GM12878 (cell line): ENCODE measurements around the gene AGRN. TPM values are rescaled to one million over a fixed set of nuclear protein-coding genes. Genes with fewer than 3 reads are reported as not detected.
A peak's percentile ranks its signal among the peaks of the same experiment; 100 is the strongest.

Source experiments
- BACH1 ChIP-seq: fragments of 450-650 bp; IDR thresholded peaks from 2 replicates; pipeline ENCODE4 v1.6.1; 2017; ENCODE audit warnings: mild to moderate bottlenecking, borderline replicate concordance
- BCLAF1 ChIP-seq: fragments of 450-650 bp; IDR thresholded peaks from 2 replicates; pipeline ENCODE4 v1.6.1; 2017; ENCODE audit warnings: antibody characterized with exemption, mild to moderate bottlenecking, moderate library complexity
- CBFB ChIP-seq: IDR thresholded peaks from 2 replicates; pipeline ENCODE4 v1.6.1; 2016; ENCODE audit warnings: antibody characterized with exemption, low read depth
- CREM ChIP-seq: IDR thresholded peaks from 2 replicates; pipeline ENCODE4 v1.6.1; 2014; ENCODE audit warnings: antibody characterized with exemption, low read depth
- EGR1 ChIP-seq, 2 experiments: IDR thresholded peaks; 1 replicate in 1 of 2; 2 replicates in 1 of 2; pipeline ENCODE4 v1.6.1; 2011 to 2012; ENCODE audit warnings: low read depth in 2 of 2, low read length in 2 of 2, borderline replicate concordance in 1 of 2, mild to moderate bottlenecking in 1 of 2, moderate library complexity in 1 of 2
- ELK1 ChIP-seq: IDR thresholded peaks from 2 replicates; pipeline ENCODE4 v1.6.1; 2012; ENCODE audit warnings: low read depth, low read length, improper control_type of control experiment
- EP300 ChIP-seq, 2 experiments: fragments of 150-350 bp in 1 of 2; IDR thresholded peaks; 2 replicates each; pipeline ENCODE4 v1.6.1; 2011 to 2012; ENCODE audit warnings: low read depth in 2 of 2, low read length in 2 of 2, borderline replicate concordance in 1 of 2, improper control_type of control experiment in 1 of 2, inconsistent platforms in 1 of 2; ENCODE audit not compliant: control insufficient read depth in 1 of 2
- PAX5 ChIP-seq: IDR thresholded peaks from 2 replicates; pipeline ENCODE4 v1.6.1; 2011; ENCODE audit warnings: low read depth, low read length, borderline replicate concordance
- POU2F2 ChIP-seq: IDR thresholded peaks from 3 replicates; pipeline ENCODE4 v1.6.1; 2011; ENCODE audit warnings: low read depth, mild to moderate bottlenecking, low read length, borderline replicate concordance
- RCOR1 ChIP-seq: conservative IDR thresholded peaks from 2 replicates; pipeline ENCODE4 v1.6.1; 2012; ENCODE audit warnings: low read depth, low read length, improper control_type of control experiment
- SMAD5 ChIP-seq: IDR thresholded peaks from 2 replicates; pipeline ENCODE4 v1.6.1; 2016; ENCODE audit warnings: antibody characterized with exemption, low read depth
- SRF ChIP-seq, 2 experiments: IDR thresholded peaks; 2 replicates each; pipeline ENCODE4 v1.6.1; 2011; ENCODE audit warnings: low read depth in 2 of 2, low read length in 2 of 2, mild to moderate bottlenecking in 1 of 2, moderate library complexity in 1 of 2
- TBL1XR1 ChIP-seq: IDR thresholded peaks from 2 replicates; pipeline ENCODE4 v1.6.1; 2012; ENCODE audit warnings: low read depth, low read length, improper control_type of control experiment
- YY1 ChIP-seq: IDR thresholded peaks from 2 replicates; pipeline ENCODE4 v1.6.1; 2011; ENCODE audit warnings: low read depth, mild to moderate bottlenecking, low read length
- ZBTB40 ChIP-seq: fragments of 450-650 bp; IDR thresholded peaks from 2 replicates; pipeline ENCODE4 v1.6.1; 2016; ENCODE audit warnings: mild to moderate bottlenecking, moderate library complexity, borderline replicate concordance
- polyA plus RNA-seq, 11 experiments: library from polyadenylated mRNA; depleted of rRNA in 4 of 11; unstranded in 6 of 11; stranded (reverse) in 5 of 11; fragments of >200 nt; fragmentation: Nextera tagmentation in 4 of 11; fragmentation: Illumina TruSeq in 1 of 11; extraction: Ambion mirVana in 4 of 11; extraction: Trizol in 1 of 11; gene quantifications; 1 replicate in 1 of 11; 2 replicates in 10 of 11; pipeline versions ENCODE4 v1.2.1 to v1.2.3, GENCODE V29; 2011 to 2016; ENCODE audit warnings: inconsistent platforms in 2 of 11, missing spikeins in 2 of 11, low read depth in 1 of 11
- total RNA-seq, 4 experiments: library from RNA; depleted of rRNA in 3 of 4; stranded (reverse); fragments of >200 nt in 3 of 4; fragmentation: Illumina TruSeq in 1 of 4; extraction: Trizol in 1 of 4; gene quantifications; 2 replicates each; pipeline versions ENCODE4 v1.2.1 to v1.2.3, GENCODE V29; 2013 to 2021
- TF ChIP-seq, protein P1 (sequence below): fragments of 450-650 bp; IDR thresholded peaks from 2 replicates; pipeline ENCODE4 v1.6.1; 2017; ENCODE audit warnings: mild to moderate bottlenecking, moderate library complexity

The AGRN gene
- total and polyA plus RNA-seq, 10 of the 15 experiments (the other 5 are each of a cell fraction or from before 2014, with no cell fraction given) = 0.02 to 41.8 (median 4.1) TPM

DNA sequence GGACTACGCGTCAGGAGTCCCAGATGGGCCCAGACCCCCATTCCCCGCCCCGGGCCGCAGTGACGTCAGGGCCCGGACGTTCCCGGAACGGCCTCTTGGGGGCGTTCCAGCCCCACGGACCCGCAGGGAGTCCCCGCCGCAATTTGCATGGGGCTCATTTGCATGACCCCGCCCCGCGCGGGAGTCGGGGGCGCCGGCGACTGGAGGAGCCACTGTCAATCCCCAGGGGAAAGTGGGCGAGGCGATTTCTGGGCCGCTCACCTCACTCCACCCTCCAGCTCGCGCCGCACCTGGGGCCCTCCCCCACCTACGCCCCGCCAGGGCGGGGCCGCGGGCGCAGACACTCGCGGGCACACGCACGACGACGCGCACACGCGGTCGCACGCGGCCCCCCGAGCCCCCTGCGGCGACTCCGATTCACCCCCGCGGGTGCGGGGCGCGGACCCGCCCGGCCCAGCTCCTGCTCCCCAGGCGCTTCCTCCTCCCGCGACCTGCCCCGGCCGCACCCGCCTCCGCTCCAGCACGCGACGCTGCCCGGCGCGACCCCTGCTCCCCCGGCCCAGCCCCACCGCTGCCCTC is 13.2 kb downstream of the AGRN start (continued):
- TF ChIP-seq ZBTB40 (no peak), PAX5 (peak; percentile 64; the same call in 1 of the 2 replicates), EGR1 (IDR thresholded peaks at IDR 0.05; ENCODE audit: borderline replicate concordance in 1 of 2, low read depth in 2 of 2, low read length in 2 of 2) (peak in 1 of 2 experiments; percentile 82; a peak in 2 of 3 replicates), SMAD5 (no peak), BACH1 (peak; percentile 88), SRF (IDR thresholded peaks at IDR 0.05; ENCODE audit: low read depth in 2 of 2, low read length in 2 of 2) (no peak), BCLAF1 (no peak), ELK1 (no peak; the same call in 1 of the 2 replicates), EP300 (IDR thresholded peaks at IDR 0.05; ENCODE audit: borderline replicate concordance in 1 of 2, control insufficient read depth in 1 of 2, low read depth in 2 of 2, low read length in 2 of 2) (0 out of 4 replicates have a peak, but pooled peaks of 1 of the 2 experiments have one; percentile 35), YY1 (peak; percentile 42; the same call in 1 of the 2 replicates), TBL1XR1 (peak; percentile 52; the same call in 1 of the 2 replicates), RCOR1 (no peak), POU2F2 (peak; percentile 100), CBFB (no peak), CREM (peak; percentile 92)
- TF ChIP-seq, protein P1, sequence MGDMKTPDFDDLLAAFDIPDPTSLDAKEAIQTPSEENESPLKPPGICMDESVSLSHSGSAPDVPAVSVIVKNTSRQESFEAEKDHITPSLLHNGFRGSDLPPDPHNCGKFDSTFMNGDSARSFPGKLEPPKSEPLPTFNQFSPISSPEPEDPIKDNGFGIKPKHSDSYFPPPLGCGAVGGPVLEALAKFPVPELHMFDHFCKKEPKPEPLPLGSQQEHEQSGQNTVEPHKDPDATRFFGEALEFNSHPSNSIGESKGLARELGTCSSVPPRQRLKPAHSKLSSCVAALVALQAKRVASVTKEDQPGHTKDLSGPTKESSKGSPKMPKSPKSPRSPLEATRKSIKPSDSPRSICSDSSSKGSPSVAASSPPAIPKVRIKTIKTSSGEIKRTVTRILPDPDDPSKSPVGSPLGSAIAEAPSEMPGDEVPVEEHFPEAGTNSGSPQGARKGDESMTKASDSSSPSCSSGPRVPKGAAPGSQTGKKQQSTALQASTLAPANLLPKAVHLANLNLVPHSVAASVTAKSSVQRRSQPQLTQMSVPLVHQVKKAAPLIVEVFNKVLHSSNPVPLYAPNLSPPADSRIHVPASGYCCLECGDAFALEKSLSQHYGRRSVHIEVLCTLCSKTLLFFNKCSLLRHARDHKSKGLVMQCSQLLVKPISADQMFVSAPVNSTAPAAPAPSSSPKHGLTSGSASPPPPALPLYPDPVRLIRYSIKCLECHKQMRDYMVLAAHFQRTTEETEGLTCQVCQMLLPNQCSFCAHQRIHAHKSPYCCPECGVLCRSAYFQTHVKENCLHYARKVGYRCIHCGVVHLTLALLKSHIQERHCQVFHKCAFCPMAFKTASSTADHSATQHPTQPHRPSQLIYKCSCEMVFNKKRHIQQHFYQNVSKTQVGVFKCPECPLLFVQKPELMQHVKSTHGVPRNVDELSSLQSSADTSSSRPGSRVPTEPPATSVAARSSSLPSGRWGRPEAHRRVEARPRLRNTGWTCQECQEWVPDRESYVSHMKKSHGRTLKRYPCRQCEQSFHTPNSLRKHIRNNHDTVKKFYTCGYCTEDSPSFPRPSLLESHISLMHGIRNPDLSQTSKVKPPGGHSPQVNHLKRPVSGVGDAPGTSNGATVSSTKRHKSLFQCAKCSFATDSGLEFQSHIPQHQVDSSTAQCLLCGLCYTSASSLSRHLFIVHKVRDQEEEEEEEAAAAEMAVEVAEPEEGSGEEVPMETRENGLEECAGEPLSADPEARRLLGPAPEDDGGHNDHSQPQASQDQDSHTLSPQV = 0 out of 2 replicates have a peak, but pooled peaks have one; percentile 12
